NCI-H774 (cell line): Measurements from ENCODE around the gene PLCXD3.

Experiments
- DNase-seq: peaks from one replicate; lab custom pipeline; 2025; lab: John Stamatoyannopoulos, UW

The PLCXD3 gene

DNA sequence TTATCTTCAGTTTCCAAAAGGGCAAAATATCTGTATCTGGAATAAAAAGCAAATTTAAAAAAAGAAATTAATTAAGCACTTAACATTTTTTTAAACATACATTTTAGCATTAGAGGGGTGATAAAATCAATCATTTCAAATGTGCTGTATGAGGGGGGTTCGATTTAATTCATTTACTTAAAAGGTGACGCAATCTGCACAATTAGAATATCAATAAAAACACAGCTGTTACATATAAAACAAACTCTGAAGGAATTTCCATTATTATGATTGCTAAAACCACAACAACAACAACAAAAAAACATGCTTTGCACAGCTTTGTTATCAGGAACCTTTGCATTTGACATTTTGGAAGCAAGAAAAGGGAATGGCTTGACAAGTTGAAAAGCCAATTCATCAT is 225.5 kb downstream of the PLCXD3 start:
- no peak for DNase-seq

DNA sequence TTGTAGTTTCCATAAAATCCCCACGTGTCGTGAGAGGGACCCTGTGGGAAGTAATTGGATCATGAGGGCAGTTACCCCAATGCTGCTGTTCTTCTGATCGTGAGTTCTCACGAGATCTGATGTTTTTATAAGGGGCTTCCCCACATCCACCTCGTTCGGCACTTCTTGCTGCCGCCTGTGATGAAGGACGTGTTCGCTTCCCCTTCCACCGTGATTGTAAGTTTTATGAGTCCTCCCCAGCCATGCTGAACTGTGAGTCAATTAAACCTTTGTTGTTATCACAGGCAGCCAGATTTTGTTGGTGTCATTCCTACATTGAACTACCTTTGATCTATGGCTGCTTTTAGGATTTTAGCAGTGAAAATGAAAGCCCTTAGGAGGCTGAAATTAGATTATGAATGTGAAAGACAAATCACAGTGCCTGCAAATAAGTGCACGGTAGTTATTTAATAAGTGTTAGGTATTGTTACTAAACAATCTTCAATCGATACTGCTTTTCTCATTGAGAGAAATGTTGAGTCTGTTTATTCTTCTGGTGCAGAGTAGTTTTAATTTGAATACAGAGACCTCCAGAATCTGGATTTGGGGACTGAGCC is 229.1 kb downstream of the PLCXD3 start:
- no peak for DNase-seq

DNA sequence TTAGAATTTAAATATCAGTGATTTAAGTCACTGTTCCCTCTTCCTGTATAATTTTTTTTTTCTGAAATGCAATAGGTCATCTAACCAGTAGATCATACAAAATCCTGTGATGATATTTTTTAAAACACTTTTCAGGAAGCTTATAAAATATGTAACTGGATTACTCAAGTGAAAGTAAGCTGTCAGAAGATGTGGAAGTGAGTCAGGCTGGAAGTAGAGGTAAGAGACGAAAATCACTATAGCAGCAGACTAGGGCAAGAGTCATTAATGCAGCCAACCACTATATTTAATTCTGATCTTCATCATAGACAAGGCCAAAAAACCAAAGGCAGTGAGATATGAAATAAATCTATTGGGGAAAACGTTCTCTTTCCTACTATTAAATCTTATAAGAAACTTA is 231.4 kb downstream of the PLCXD3 start:
- DNase-seq, result no peak

DNA sequence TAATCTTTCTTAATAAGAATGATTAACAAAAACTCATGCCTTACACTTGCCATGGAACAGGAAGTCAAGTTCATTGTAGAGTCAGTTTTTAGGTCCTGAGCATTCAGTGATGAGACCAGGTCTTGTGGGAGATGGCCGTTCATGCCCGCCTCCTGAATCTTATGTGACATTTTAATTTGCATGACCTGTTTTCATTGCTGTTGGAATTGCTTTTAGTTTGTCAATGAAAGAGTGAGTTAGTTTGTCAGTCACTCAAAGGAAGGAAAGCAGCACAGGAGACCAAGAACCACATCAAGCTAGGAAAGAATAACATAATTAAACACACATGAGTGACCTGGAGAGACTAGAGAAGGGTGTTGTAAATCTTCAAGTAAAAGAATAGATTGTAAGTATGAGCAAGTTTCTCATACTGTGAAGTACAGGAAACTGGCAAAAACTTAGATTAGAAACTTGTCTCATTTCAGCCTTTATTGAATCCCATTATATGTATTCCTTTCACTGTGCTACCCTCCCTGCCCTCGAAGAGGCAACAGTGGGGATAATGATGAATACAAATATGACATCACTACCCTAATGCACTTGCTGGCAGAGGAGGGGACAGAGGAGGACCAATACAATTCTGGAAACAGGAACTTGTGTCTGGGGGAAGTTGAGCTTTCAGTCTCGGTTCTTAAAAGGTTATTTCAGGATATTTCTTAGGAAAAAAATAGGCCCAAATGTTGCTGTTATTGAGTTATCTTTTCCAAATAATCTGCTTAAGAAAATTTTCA is 232.7 kb downstream of the PLCXD3 start:
- no peak for DNase-seq

DNA sequence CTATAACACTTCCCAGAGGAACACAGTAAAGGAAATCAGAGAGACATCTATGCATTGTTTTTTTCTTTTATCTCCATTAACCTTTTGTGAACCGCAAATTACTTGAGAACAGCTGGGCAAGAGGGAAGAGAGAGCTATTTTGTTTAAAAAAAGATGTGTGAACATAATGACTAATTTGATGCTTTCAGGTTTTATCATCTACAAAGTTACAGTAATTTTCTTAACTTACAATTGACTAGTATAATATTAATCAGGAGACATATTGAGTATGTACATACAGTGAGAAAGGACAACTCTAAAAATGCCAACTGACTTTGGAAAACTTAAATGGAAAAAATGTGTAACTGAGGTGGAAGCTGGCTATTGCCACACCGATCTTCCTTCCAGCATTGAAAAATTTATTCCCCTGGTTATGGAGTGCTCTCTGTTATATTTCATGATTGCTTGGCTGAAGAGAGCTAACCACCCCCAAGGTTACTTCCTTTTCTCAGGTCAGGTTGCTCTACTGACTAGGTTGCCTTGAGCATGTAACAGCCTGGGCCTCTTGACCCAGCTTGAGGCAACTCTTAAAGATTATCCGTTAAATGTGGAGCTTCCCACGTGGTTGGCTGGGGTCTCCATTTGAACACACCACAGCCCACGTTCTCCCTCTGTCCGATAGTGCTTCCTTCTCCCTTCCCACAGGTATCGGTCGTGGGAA is 234.4 kb downstream of the PLCXD3 start:
- no peak for DNase-seq

DNA sequence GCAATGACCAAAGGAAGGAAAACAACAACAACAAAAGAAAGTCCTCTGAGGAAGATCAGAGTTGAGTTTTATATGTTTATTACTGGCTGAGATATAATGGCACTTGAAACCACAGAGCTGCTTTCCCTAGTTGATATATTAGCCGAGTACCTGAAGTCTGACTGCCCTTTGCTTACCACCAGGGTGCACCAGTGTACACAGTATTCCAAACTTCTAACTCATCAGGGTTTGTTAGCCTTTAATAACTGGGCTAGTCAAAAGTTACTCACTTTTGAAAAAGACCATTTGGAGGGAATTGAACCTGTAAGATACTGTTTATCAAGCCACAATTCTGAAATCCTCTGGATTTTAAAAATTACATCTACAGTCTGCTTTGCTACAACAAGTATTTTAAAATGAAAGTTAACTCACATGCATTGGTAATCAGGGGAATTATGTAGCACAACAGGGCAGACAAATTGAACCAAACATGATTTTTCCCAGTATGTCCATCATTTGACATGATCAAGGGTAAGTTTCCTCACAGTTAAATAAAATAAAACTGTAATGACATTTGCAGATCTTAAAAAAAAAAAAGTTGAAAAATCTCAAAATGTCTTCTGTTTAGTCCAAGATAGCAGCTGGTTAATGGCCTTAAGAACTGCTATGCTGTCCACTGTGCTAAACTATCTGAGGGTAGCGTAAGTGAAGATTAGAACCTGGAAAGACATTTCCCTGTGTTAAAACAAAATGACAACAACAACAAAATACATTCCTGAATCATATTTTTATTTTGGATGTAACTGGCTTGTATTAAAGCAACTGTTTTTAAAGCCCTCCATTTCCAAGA is 239.8 kb downstream of the PLCXD3 start:
- no peak for DNase-seq

DNA sequence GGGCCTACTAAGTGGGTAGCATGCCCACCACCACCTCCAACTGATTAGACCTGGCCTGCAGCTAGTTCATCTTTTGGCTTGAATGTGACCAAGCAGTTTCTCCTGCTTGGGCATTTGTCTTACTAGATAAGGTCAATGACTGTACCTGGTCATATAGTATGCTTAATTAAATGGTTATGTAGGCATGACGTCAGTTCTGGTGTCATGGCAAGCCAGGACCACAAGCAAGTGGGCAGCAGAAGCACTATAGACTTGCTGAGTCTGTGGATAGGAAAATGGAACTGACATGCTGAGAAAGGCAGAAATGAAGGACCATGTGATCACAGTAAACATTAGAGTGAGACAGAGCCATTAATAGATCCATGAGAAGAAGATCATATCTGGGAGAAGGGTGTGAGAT is 241.5 kb downstream of the PLCXD3 start:
- no peak for DNase-seq

DNA sequence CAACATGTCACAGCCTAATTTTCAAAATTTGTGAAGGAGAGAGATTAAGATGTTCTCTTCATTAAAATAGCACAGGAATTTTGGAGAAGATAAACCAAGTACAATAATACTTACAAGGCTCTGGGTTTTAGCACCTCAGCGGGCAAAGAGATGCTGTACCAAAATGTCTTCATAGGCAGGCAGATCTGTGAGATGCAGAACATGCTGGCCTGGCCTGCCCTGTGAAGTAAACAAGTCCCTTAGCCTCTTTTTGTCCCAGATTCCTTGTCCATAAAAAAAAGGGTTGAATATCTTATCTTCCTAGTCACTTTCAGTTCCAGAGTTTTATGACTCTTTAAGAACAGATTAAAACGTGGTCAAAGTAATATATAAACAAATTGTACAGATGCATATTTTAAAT is 244.0 kb downstream of the PLCXD3 start:
- DNase-seq, result no peak

DNA sequence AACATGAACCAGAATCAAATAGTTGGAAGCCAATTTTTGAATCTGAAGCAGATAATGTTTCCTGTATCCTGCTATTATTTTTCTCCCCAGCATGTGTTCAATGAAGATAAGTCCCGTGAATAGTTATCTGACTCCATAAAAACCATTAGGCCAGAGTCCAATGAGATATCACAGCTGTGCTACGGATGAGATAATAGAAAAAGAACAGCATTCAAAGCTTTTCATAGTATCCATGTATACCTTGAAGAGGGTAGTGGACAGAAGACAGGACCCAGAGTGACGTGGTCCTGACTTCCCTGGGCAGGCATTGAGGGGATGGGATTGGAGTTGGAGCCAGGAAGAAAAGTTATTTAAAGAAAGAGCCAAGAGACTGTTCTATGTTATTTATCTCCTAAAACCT is 246.4 kb downstream of the PLCXD3 start:
- DNase-seq, result no peak

DNA sequence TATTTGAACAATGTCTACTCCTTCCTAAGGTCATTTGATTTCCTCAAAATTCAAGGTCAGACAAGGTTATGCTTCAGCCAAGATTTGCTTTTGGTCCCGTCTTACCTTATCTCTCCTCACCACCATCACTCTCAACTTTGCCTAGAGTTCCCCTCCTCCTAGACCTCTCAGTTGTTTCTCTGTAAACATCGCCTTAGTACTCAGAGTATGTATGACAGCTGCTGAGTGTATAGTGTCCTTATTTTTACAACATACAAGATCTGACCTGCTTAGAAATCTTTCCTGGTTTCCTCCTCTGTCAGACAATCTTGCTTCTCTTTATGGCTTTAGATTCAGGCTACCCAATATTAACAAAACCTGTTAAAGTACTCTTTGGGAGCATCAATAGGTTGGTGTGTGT is 247.1 kb downstream of the PLCXD3 start:
- no peak for DNase-seq
